Prostate gland (tissue), 2 donors: ENCODE data around the gene MYH15. TPM values are rescaled to one million over a fixed set of nuclear protein-coding genes. Genes with fewer than 3 reads are reported as not detected.

Experiments used
- DNase-seq: peaks from one replicate; pipeline ENCODE4 v3.0.0-alpha.2; 2019; ENCODE audit warnings: low spot score
- H3K27ac ChIP-seq, 2 donors: fragments of 200-600 bp; sonication (generic); 2 replicates each; pipeline ENCODE4 v1.5.1; 2017 to 2019
- H3K27me3 ChIP-seq: fragments of 200-600 bp; sonication (generic); replicated peaks from 2 replicates; pipeline ENCODE4 v1.5.1; 2019; ENCODE audit not compliant: insufficient read depth
- H3K36me3 ChIP-seq, 2 donors: fragments of 200-600 bp; sonication (generic); 1 replicate in 1 of 2; 2 replicates in 1 of 2; pipeline versions ENCODE4 v1.5.1 to v1.8.1; 2017 to 2019
- H3K4me1 ChIP-seq: fragments of 200-600 bp; sonication (generic); replicated peaks from 2 replicates; pipeline ENCODE4 v1.5.1; 2019
- H3K4me3 ChIP-seq, 2 donors: fragments of 200-600 bp; sonication (generic); 2 replicates each; pipeline ENCODE4 v1.5.1; 2017 to 2019
- H3K9me3 ChIP-seq: fragments of 200-600 bp; sonication (generic); 2 replicates; pipeline ENCODE4 v1.5.1; 2017
- CTCF ChIP-seq, 4 experiments: fragments of 200-600 bp in 2 of 4; fragments of 450-650 bp in 2 of 4; sonication (generic) in 2 of 4; IDR thresholded peaks; 1 replicate in 3 of 4; 2 replicates in 1 of 4; pipeline ENCODE4 v1.5.1; 2016 to 2019; ENCODE audit warnings: antibody characterized with exemption in 4 of 4, mild to moderate bottlenecking in 2 of 4, moderate library complexity in 2 of 4
- POLR2A ChIP-seq: fragments of 450-650 bp; IDR thresholded peaks from one replicate; pipeline ENCODE4 v1.6.1; 2016; ENCODE audit warnings: antibody characterized with exemption, mild to moderate bottlenecking
- POLR2AphosphoS5 ChIP-seq: sonication (generic); formaldehyde crosslinking; IDR thresholded peaks from one replicate; pipeline ENCODE4 v1.6.1; 2017; ENCODE audit warnings: antibody characterized with exemption
- WGBS: methylation state at CpG from one replicate; pipeline ENCODE4 v1.1.5; 2018; 5-methylcytosine and 5-hydroxymethylcytosine counted together
- intact Hi-C: fragments of 100-400 bp; cut with DNase I; formaldehyde crosslinking; loops from one replicate; pipeline ENCODE4 v1.14.2; 2022
- total RNA-seq, 2 donors: library from RNA; depleted of rRNA; stranded (reverse); fragments of >200 nt; gene quantifications; one replicate each; pipeline ENCODE4 v1.1.0, GENCODE V29; 2016

The MYH15 gene
- total RNA-seq, 2 donors from 2014 or later: 0.68 TPM

DNA sequence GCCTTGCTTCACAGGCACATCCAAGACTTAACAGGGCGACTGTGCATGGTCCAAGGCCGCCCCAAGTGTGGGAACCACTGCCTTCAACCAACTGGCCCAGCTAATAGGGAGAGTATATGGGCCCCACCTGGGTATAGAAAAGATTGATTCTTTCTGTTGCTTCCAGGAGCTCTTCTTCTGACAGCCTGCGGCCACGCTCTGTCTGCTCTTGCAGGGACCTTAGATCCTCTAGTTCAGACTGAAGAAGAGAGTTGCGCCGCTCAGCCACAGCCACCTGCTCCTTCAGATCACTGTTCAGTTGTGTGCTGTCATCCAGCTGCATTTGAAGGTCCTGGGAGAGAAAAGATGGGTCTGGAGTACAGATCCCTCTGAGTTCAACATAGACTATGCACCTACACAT lies 111.9 kb downstream of the MYH15 start:
- no peaks in the 10 kb centered on the region for H3K27me3 ChIP-seq
- no peaks in the 10 kb centered on the region for H3K9me3 ChIP-seq
- no peak overlapping the region for H3K4me3 ChIP-seq
- H3K27ac ChIP-seq: no peak overlapping the region
- DNase-seq: no peak
- no peaks in the 10 kb centered on the region for H3K36me3 ChIP-seq
- no peaks in the 10 kb centered on the region for H3K4me1 ChIP-seq
- intact Hi-C loops: no loop called here
- TF ChIP-seq CTCF (IDR thresholded peaks at IDR 0.05) (no peak), POLR2A (no peak), POLR2AphosphoS5 (no peak)
- WGBS: 97% methylated on average over 6 of the region's 6 CpGs

- H3K4me3 ChIP-seq: no peak overlapping the region
- DNase-seq: no peak
- intact Hi-C loops: no loop called here
- H3K36me3 ChIP-seq: no peaks in the 10 kb centered on the region
- H3K9me3 ChIP-seq: no peaks in the 10 kb centered on the region
- TF ChIP-seq CTCF (IDR thresholded peaks at IDR 0.05) (no peak), POLR2AphosphoS5 (no peak), POLR2A (no peak)
- no peaks in the 10 kb centered on the region for H3K27me3 ChIP-seq
- H3K27ac ChIP-seq: no peak overlapping the region
- 94% methylated on average over 1 of the region's 1 CpG for WGBS
- no peaks in the 10 kb centered on the region for H3K4me1 ChIP-seq
Measured at GRCh38 chr3:108396336-108396735, 114.1 kb downstream of the MYH15 start.

DNA sequence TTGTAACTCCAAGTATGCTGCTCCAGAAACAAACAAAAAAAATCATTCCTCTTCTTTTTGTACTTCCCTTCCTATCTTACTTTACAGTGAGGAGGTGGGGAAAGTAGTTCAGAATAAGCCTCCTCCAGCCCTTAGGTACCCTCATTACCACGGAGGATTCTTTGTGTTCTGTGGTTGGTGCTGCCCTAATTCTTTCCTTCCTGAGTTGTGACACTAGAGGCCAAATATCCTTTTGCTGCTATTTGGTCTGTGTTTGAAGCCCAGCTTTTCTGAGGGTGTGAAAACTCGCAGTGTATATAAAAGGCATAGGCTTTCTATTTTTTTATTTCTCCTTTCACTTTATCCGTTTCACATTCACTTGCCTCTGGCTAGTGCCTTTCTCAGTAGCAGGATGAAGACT lies 115.8 kb downstream of the MYH15 start:
- H3K9me3 ChIP-seq: no peaks in the 10 kb centered on the region
- no peaks in the 10 kb centered on the region for H3K27me3 ChIP-seq
- TF ChIP-seq CTCF (IDR thresholded peaks at IDR 0.05): no peak
- no peak for TF ChIP-seq POLR2A
- TF ChIP-seq POLR2AphosphoS5: no peak
- no peak overlapping the region for H3K4me3 ChIP-seq
- no peaks in the 10 kb centered on the region for H3K4me1 ChIP-seq
- H3K27ac ChIP-seq: no peak overlapping the region
- intact Hi-C loops: no loop called here
- H3K36me3 ChIP-seq: no peaks in the 10 kb centered on the region
- DNase-seq: no peak
- 70% methylated on average over 3 of the region's 3 CpGs for WGBS

DNA sequence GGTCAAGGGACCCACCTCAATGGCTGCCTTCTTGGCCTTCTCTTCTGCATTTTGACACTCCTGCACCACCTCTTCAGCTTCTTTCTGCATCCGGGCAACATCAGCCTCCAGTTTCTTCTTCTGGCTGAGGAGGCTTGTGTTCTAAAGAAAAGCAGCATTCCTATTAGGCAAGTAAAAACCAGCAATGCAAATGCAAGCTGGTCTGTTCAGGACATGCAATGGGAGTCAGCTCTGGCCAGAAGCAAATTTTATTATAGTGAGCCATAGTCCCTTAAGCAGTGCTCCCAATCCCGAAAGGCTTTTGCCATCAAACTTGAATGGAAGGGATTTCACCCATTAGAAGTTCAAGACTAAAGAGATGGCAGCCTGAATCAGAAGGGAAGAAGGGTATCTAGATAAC lies 116.4 kb downstream of the MYH15 start:
- WGBS: 92% methylated on average over 2 of the region's 2 CpGs
- Histone ChIP-seq H3K4me1 (no peaks in the 10 kb centered on the region), H3K27ac (no peak overlapping the region), H3K9me3 (no peaks in the 10 kb centered on the region), H3K4me3 (no peak overlapping the region), H3K36me3 (no peaks in the 10 kb centered on the region), H3K27me3 (no peaks in the 10 kb centered on the region)
- TF ChIP-seq POLR2AphosphoS5 (no peak), POLR2A (no peak), CTCF (IDR thresholded peaks at IDR 0.05) (no peak)
- intact Hi-C loops: no loop called here
- DNase-seq: no peak

- H3K9me3 ChIP-seq: no peaks in the 10 kb centered on the region
- intact Hi-C loops: no loop called here
- DNase-seq: no peak
- H3K27ac ChIP-seq: no peak overlapping the region
- 67% methylated on average over 3 of the region's 3 CpGs for WGBS
- H3K36me3 ChIP-seq: no peaks in the 10 kb centered on the region
- no peaks in the 10 kb centered on the region for H3K27me3 ChIP-seq
- H3K4me3 ChIP-seq: no peak overlapping the region
- no peak for TF ChIP-seq POLR2A
- TF ChIP-seq CTCF (IDR thresholded peaks at IDR 0.05): no peak
- TF ChIP-seq POLR2AphosphoS5: no peak
- no peaks in the 10 kb centered on the region for H3K4me1 ChIP-seq
Measured at GRCh38 chr3:108393128-108393900, 117.1 kb downstream of the MYH15 start.
